Choroid plexus epithelial cell (primary cell): Measurements from ENCODE around the gene RICTOR.

Experiments used
- DNase-seq: peaks from one replicate; pipeline ENCODE4 v3.0.0-alpha.2; 2010; ENCODE audit warnings: low read depth
- H3K4me3 ChIP-seq: 2 replicates; pipeline ENCODE4 v1.5.1; 2011; ENCODE audit warnings: low read depth, mild to moderate bottlenecking, control low read depth, low read length, moderate library complexity
- CTCF ChIP-seq: conservative IDR thresholded peaks from 2 replicates; pipeline ENCODE4 v1.5.1; 2011; ENCODE audit warnings: low read depth, mild to moderate bottlenecking, control low read depth, inconsistent platforms, low read length, moderate library complexity

Gene RICTOR

GRCh38 chr5:39107350-39107749 lies 33.2 kb upstream of the RICTOR start:
- no peak for TF ChIP-seq CTCF
- no peak overlapping the region for H3K4me3 ChIP-seq
- no peak for DNase-seq

- no peak overlapping the region for H3K4me3 ChIP-seq
- DNase-seq: peak; percentile 41
- TF ChIP-seq CTCF: peak; percentile 42
Observed at GRCh38 chr5:39106322-39106721, 32.1 kb upstream of the RICTOR start.

- DNase-seq: no peak
- TF ChIP-seq CTCF: no peak
- H3K4me3 ChIP-seq: no peak overlapping the region
Observed at GRCh38 chr5:39104221-39104620, 30.0 kb upstream of the RICTOR start.

GRCh38 chr5:39102684-39103155 lies 28.5 kb upstream of the RICTOR start:
- H3K4me3 ChIP-seq: no peak overlapping the region
- TF ChIP-seq CTCF: no peak
- peak; percentile 27 for DNase-seq

- no peak overlapping the region for H3K4me3 ChIP-seq
- DNase-seq: peak; percentile 97
- no peak for TF ChIP-seq CTCF
Observed at GRCh38 chr5:39100851-39101396, 26.7 kb upstream of the RICTOR start.

GRCh38 chr5:39100301-39100850 lies 26.2 kb upstream of the RICTOR start:
- no peak for TF ChIP-seq CTCF
- H3K4me3 ChIP-seq: no peak overlapping the region

GRCh38 chr5:39099831-39100230 lies 25.6 kb upstream of the RICTOR start:
- no peak for DNase-seq
- H3K4me3 ChIP-seq: no peak overlapping the region
- no peak for TF ChIP-seq CTCF

More at GRCh38 chr5:39100301-39100850, 26.2 kb upstream of the RICTOR start:
- no peak for DNase-seq
